DLD1 (cell line): Measurements from ENCODE around the gene GTF3C6.

Source experiments
- in situ Hi-C: cut with HindIII; loops from 2 replicates; pipeline ENCODE4 v1.10.0; 2017; ENCODE audit warnings: low sequenced_read_pairs

The GTF3C6 gene, protein sequence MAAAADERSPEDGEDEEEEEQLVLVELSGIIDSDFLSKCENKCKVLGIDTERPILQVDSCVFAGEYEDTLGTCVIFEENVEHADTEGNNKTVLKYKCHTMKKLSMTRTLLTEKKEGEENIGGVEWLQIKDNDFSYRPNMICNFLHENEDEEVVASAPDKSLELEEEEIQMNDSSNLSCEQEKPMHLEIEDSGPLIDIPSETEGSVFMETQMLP

GRCh38 chr6:110958329-110959192 is at the start of gene GTF3C6:
TSS of gene GTF3C6 (plus strand) at chr6:110958706. CDS start at chr6:110958770, 64 bp downstream.
- in situ Hi-C loops: loop anchor here (10.0 to 25.0 kb wide), 2 partner anchors 271 to 424 kb away; no protein-coding TSS in a partner anchor

DNA sequence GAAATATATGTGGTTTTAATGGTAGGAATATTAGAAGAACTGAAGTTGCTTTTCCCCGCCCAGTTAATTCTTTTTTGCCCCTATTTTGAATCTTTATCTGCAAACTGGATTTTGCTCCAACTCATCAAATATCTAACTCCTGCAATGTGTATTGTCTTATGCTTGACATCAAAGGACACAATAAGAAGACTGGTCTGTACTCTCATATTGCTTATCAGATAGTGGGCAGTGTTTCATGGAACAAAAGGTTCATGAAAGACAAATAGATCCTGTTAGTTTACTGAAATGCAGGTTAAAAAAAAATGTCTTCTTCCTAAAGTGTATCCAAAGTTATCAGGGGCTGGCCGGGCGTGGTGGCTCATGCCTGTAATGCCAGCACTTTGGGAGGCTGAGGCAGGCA is 27.7 kb upstream of the GTF3C6 start:
- in situ Hi-C loops: no loop called here

DNA sequence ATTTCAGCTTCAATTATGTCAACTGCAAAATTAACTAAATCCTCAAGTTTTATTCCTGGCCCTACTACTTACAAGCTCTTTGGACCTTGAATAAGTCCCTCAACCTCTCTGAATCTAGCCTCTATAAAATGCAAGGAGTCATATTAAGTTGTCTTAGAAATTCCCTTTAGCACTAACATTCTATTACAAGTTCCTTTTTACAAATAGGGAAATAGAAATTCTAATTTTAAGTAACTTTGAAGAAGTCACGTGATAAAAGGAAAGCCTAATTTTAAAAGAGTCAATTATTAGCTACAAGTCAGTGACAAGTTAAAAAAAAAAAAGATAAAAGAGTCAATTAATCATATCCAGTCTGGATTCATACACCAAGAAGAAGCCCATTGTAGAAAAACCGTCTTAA is 24.6 kb upstream of the GTF3C6 start:
- in situ Hi-C loops: no loop called here

DNA sequence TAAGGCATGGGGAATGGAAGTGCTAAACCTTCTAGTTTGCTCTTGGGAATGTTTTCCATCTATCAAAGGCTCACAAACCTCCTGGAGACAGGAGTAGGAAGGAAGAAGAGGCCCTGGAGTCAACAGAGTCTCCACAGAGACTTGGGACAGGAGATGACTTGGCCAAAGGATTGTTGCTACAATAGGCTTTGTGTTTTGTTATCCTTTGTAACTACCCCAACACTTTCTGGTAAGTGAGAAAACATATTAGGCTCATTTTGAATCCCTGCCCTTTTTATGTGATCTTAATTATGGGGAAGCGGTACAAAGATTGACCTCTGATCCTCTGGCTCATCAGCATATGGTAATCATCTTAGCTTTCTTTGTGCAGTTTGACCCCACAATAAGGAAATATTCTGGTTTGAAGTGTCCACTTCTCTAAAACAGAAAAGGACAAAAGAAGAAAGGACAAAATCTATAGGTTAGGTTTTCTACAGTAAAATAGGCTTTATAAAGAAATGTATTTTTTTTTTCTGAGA is 24.1 kb upstream of the GTF3C6 start:
- in situ Hi-C loops: no loop called here

DNA sequence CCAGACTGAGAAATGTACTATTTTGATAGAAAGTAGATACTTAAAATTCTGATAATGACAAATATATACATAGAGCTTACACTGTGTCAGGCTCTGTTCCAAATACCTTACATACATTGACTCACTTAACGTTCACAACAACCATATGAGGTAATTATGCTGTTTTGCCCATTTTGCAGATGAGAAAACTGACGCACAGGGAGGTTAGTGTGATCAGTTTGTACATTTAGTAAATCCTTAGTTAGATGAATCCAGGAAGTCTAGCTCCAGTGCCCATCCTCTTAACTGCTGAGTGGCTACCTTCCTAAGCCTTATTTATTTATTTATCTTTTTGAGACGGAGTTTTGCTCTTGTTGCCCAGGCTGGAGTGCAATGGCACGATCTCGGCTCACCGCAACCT is 23.3 kb upstream of the GTF3C6 start:
- in situ Hi-C loops: no loop called here

- in situ Hi-C loops: no loop called here
Measured at GRCh38 chr6:110938171-110938570, 20.3 kb upstream of the GTF3C6 start.

- in situ Hi-C loops: no loop called here
Measured at GRCh38 chr6:110939429-110940200, 18.9 kb upstream of the GTF3C6 start.

DNA sequence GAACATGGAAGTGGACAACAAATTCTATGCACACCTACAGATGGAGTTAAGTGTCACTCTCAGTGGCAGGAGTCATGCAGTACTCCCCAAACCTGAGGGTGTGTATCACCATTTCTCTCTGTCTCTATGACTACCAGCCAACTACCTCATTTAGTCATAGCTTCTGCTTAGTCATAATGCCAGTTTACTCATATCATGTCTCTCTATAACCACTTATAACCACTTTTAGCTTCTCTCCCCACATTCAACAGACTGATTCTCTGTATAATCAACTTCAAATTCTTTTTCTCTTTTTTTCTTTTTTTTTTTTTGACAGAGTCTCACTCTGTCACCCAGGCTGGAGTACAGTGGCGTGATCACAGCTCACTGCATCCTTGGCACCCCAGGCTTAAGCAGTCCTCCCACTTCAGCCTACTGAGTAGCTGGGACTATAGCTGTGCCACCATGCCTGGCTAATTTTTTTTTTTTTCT is 13.8 kb upstream of the GTF3C6 start:
- in situ Hi-C loops: no loop called here

DNA sequence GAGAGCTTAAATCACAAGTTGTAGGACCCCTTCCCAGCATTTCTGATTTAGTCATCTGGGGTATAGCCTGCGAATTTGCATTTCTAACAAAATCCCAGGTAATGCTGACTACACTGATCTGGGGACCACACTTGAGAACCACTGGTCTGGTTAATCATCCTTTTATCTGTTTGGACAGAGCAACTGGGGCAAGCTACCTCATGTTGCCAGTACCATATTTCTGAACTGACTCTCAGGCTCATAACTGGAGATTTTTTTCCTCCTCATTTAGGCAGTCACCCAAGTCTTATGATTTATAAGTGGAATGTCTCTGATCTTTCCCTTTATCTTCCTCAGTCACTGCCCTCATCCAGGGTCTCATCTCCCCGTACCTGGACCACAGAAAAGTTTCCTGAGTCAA is 12.0 kb upstream of the GTF3C6 start:
- in situ Hi-C loops: no loop called here

- in situ Hi-C loops: loop anchor here (10.0 to 25.0 kb wide), 2 partner anchors 262 to 415 kb away; no protein-coding TSS in a partner anchor
Measured at GRCh38 chr6:110949679-110950285, 8.7 kb upstream of the GTF3C6 start.

DNA sequence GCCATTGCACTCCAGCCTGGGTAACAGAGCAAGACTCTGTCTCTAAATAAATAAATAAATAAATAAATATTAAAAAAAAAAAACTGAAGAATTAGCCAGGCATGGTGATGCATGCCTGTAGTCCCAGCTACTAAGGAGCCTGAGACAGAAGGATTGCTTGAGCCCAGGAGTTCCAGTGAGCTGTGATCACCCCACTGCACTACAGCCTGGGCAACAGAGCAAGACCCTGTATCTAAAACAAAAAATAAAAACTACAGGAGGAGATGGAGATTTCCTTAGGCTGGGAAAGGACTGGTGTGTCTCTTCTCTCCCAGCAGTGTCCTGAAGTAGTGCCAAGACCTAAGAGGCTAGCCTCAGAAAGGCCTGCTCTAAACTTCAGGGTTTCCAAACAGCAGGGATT is 8.1 kb upstream of the GTF3C6 start:
- in situ Hi-C loops: loop anchor here (10.0 to 25.0 kb wide), 2 partner anchors 263 to 416 kb away; no protein-coding TSS in a partner anchor

DNA sequence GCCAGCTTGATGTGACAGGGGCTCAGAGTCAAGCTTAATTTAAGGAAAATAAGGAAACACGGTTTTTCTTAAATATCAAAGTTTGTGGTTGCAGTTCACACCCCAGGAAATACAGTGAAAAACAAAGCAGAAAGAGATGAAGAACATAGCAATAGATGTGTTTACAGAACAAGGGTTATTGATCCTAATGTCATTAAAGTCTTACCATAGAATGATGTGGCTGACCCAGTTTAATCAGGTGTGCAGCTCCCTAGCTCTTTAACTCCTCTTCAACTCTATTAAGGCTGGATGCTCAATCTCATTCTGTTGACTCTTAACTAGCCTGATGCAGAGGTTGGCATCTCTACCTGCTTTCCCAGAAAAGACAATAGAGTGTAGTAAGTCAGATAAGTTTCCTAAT is 7.5 kb upstream of the GTF3C6 start:
- in situ Hi-C loops: loop anchor here (10.0 to 25.0 kb wide), 2 partner anchors 264 to 416 kb away; no protein-coding TSS in a partner anchor

GRCh38 chr6:110951986-110952794 is 6.3 kb upstream of the GTF3C6 start:
- in situ Hi-C loops: loop anchor here (10.0 to 25.0 kb wide), 2 partner anchors 265 to 417 kb away; no protein-coding TSS in a partner anchor

DNA sequence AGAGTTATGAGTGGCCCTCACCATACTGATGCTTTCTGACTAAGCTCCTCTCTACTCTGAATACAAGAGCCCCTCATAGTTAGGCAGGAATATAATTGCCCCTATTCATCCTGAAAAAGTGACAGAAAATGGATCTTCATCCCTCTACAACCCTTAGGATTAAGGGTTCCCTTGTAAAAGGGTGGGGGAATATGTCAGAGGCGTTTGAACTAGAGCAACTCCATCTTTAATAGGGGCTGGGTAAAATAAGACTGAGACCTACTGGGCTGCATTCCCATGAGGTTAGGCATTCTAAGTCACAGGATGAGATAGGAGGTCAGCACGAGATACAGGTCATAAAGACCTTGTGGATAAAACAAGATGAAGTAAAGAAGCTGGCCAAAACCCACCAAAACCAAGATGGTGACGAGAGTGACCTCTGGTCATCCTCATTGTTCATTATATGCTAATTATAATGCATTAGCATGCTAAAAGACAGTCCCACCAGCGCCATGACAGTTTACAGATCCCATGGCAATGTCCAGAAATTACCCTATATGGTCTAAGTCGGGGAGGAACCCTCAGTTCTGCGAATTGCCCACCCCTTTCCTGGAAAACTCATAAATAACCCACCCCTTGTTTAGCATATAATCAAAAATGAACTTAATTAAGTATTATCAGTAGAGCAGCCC is 4.7 kb upstream of the GTF3C6 start:
- in situ Hi-C loops: loop anchor here (10.0 to 25.0 kb wide), 2 partner anchors 266 to 419 kb away; no protein-coding TSS in a partner anchor

GRCh38 chr6:110960014-110960390 is 1.5 kb downstream of the GTF3C6 start:
- in situ Hi-C loops: loop anchor here (25.0 kb wide), 1 partner anchor 273 kb away; no protein-coding TSS in a partner anchor

- in situ Hi-C loops: loop anchor here (25.0 kb wide), 1 partner anchor 275 kb away; no protein-coding TSS in a partner anchor
Measured at GRCh38 chr6:110962636-110963035, 4.1 kb downstream of the GTF3C6 start.

GRCh38 chr6:110965629-110966229 is 7.2 kb downstream of the GTF3C6 start:
- in situ Hi-C loops: loop anchor here (25.0 kb wide), 1 partner anchor 278 kb away; no protein-coding TSS in a partner anchor

GRCh38 chr6:110968661-110969060 is 10.2 kb downstream of the GTF3C6 start:
- in situ Hi-C loops: loop anchor here (25.0 kb wide), 1 partner anchor 281 kb away; no protein-coding TSS in a partner anchor
